Sigmoid colon (tissue), 7 donors: Measurements from ENCODE around the gene GPR4. TPM values are rescaled to one million over a fixed set of nuclear protein-coding genes. Genes with fewer than 3 reads are reported as not detected.
A peak's percentile ranks its signal among the peaks of the same experiment; 100 is the strongest.
"Not testable (repeated sequence)": the region's sequence is repeated elsewhere in the genome, so short reads cannot be mapped to it uniquely, and the experiment has no call there.

Experiments used
- DNase-seq: peaks from one replicate; pipeline ENCODE4 v3.0.0-alpha.2; 2019
- H3K27ac ChIP-seq, 4 donors: fragments of 200-600 bp; sonication (generic); one replicate each; pipeline ENCODE4 v1.5.1; 2016 to 2019; ENCODE audit warnings: mild to moderate bottlenecking in 1 of 4
- H3K27me3 ChIP-seq, 3 donors: fragments of 200-600 bp; sonication (generic); one replicate each; pipeline ENCODE4 v1.5.1; 2019; ENCODE audit warnings: mild to moderate bottlenecking in 1 of 3
- H3K36me3 ChIP-seq, 4 donors: fragments of 200-600 bp; sonication (generic); one replicate each; pipeline ENCODE4 v1.5.1; 2016 to 2019
- H3K4me1 ChIP-seq, 4 donors: fragments of 200-600 bp; sonication (generic); one replicate each; pipeline ENCODE4 v1.5.1; 2017 to 2019
- H3K4me3 ChIP-seq, 4 donors: fragments of 200-600 bp; sonication (generic); one replicate each; pipeline ENCODE4 v1.5.1; 2017 to 2019; ENCODE audit warnings: mild to moderate bottlenecking in 2 of 4, moderate library complexity in 1 of 4
- H3K9me3 ChIP-seq, 4 donors: fragments of 200-600 bp in 3 of 4; sonication (generic) in 3 of 4; one replicate each; pipeline versions ENCODE4 v1.5.1 to v1.6.1; 2013 to 2019
- CTCF ChIP-seq, 4 experiments: fragments of 450-650 bp in 3 of 4; fragments of 200-600 bp in 1 of 4; IDR thresholded peaks; one replicate each; pipeline ENCODE4 v1.5.1; 2016 to 2019; ENCODE audit warnings: antibody characterized with exemption in 4 of 4, mild to moderate bottlenecking in 3 of 4, moderate library complexity in 2 of 4
- EP300 ChIP-seq, 4 donors: sonication (generic); formaldehyde crosslinking; IDR thresholded peaks; one replicate each; pipeline ENCODE4 v1.6.1; 2017; ENCODE audit warnings: antibody characterized with exemption in 4 of 4
- POLR2A ChIP-seq, 2 donors: fragments of 450-650 bp; IDR thresholded peaks; one replicate each; pipeline ENCODE4 v1.6.1; 2016; ENCODE audit warnings: antibody characterized with exemption in 2 of 2, mild to moderate bottlenecking in 2 of 2, moderate library complexity in 2 of 2
- POLR2AphosphoS5 ChIP-seq, 4 donors: sonication (generic); formaldehyde crosslinking; IDR thresholded peaks; one replicate each; pipeline ENCODE4 v1.6.1; 2017; ENCODE audit warnings: antibody characterized with exemption in 4 of 4
- WGBS, 2 donors: extraction: QIAGEN DNeasy Blood & Tissue Kit; methylation state at CpG; one replicate each; pipeline ENCODE4 v1.1.7; 2013; 5-methylcytosine and 5-hydroxymethylcytosine counted together
- intact Hi-C: fragments of 100-400 bp; cut with DNase I; formaldehyde crosslinking; loops from one replicate; pipeline ENCODE4 v1.15.1; 2023
- polyA plus RNA-seq, 3 donors: library from polyadenylated mRNA; stranded (reverse); fragments of 200-250 nt; gene quantifications; one replicate each; pipeline ENCODE4 v1.2.3, GENCODE V29; 2013
- total RNA-seq, 4 donors: library from RNA; depleted of rRNA; stranded (reverse); fragments of >200 nt; gene quantifications; one replicate each; pipeline ENCODE4 v1.1.0, GENCODE V29; 2016
- donor health status: healthy with polysubstance abuse.
- donor health status: Bipolar disorder and iron deficiency.
- donor health status: healthy.

Gene GPR4
- total and polyA plus RNA-seq, 7 donors, result 0.46 to 1.9 (median 0.99) TPM

- no peaks in the 10 kb centered on the region for H3K27me3 ChIP-seq
- no peak for DNase-seq
- peaks cover 0 to 42% (median 11%) of the 10 kb centered on the region in 4 donors for H3K36me3 ChIP-seq
- H3K4me3 ChIP-seq, result no peak overlapping the region
- WGBS, 2 donors, result 95% methylated on average over 17 of the region's 17 CpGs
- H3K4me1 ChIP-seq, result peaks cover 0 to 2% (median under 1%) of the 10 kb centered on the region in 4 donors
- no peaks in the 10 kb centered on the region for H3K9me3 ChIP-seq
- intact Hi-C loops, result no loop called here
- H3K27ac ChIP-seq, result no peak overlapping the region
- TF ChIP-seq CTCF (IDR thresholded peaks at IDR 0.05) (no peak), POLR2A (IDR thresholded peaks at IDR 0.05) (no peak), EP300 (IDR thresholded peaks at IDR 0.05) (no peak)
Measured at GRCh38 chr19:45621389-45621788, 19.4 kb upstream of the GPR4 start.

- DNase-seq, result no peak
- TF ChIP-seq EP300 (IDR thresholded peaks at IDR 0.05), result no peak
- no peak for TF ChIP-seq POLR2AphosphoS5 (IDR thresholded peaks at IDR 0.05)
- no peak for TF ChIP-seq CTCF (IDR thresholded peaks at IDR 0.05)
- TF ChIP-seq POLR2A (IDR thresholded peaks at IDR 0.05), result no peak
- intact Hi-C loops, result no loop called here
- Histone ChIP-seq H3K4me1 (peaks cover 0 to 9% (median 5%) of the 10 kb centered on the region in 4 donors), H3K27me3 (no peaks in the 10 kb centered on the region), H3K4me3 (no peak overlapping the region), H3K9me3 (no peaks in the 10 kb centered on the region), H3K27ac (no peak overlapping the region), H3K36me3 (peaks cover 0 to 53% (median 7%) of the 10 kb centered on the region in 4 donors)
- WGBS, 2 donors, result 92 to 97% methylated on average over 10 of the region's 10 CpGs
Measured at GRCh38 chr19:45616704-45617017, 14.6 kb upstream of the GPR4 start.

GRCh38 chr19:45615795-45616703 is 14.0 kb upstream of the GPR4 start:
- H3K4me1 ChIP-seq, result peaks cover 0 to 9% (median 5%) of the 10 kb centered on the region in 4 donors
- intact Hi-C loops, result no loop called here
- DNase-seq, result peak; percentile 86
- TF ChIP-seq POLR2A (IDR thresholded peaks at IDR 0.05) (no peak), EP300 (IDR thresholded peaks at IDR 0.05) (no peak)
- no peaks in the 10 kb centered on the region for H3K9me3 ChIP-seq
- WGBS, 2 donors, result 46 to 63% methylated on average over 37 of the region's 37 CpGs
- H3K4me3 ChIP-seq, result no peak overlapping the region
- H3K27ac ChIP-seq, result peak overlapping the region in 3 of 4 donors; percentile 23 to 47 (median 25)
- H3K27me3 ChIP-seq, result no peaks in the 10 kb centered on the region
- H3K36me3 ChIP-seq, result peaks cover 0 to 54% (median 7%) of the 10 kb centered on the region in 4 donors

- H3K4me1 ChIP-seq, H3K4me3 ChIP-seq, H3K27me3 ChIP-seq, intact Hi-C loops, DNase-seq, H3K9me3 ChIP-seq: not testable (repeated sequence)
- WGBS, 2 donors, result 74 to 91% methylated on average over 9 of the region's 9 CpGs
- Histone ChIP-seq H3K36me3 (peaks cover 0 to 55% (median 3%) of the 10 kb centered on the region in 4 donors), H3K27ac (peak overlapping the region in 2 of 4 donors; percentile 29 to 52)
Measured at GRCh38 chr19:45615056-45615455, 13.0 kb upstream of the GPR4 start.

- no peaks in the 10 kb centered on the region for H3K27me3 ChIP-seq
- peak in 2 of 4 donors; percentile 26 to 39 for TF ChIP-seq POLR2AphosphoS5 (IDR thresholded peaks at IDR 0.05)
- no peak for TF ChIP-seq POLR2A (IDR thresholded peaks at IDR 0.05)
- TF ChIP-seq CTCF (IDR thresholded peaks at IDR 0.05), result no peak
- H3K9me3 ChIP-seq, result no peaks in the 10 kb centered on the region
- H3K4me3 ChIP-seq, result no peak overlapping the region
- intact Hi-C loops, result no loop called here
- no peak for DNase-seq
- 23 to 65% methylated on average over 10 of the region's 10 CpGs for WGBS, 2 donors
- H3K27ac ChIP-seq, result peak overlapping the region in 3 of 4 donors; percentile 29 to 52 (median 38)
- peaks cover 0 to 9% (median 5%) of the 10 kb centered on the region in 4 donors for H3K4me1 ChIP-seq
- H3K36me3 ChIP-seq, result peaks cover 0 to 48% (median 2%) of the 10 kb centered on the region in 4 donors
Measured at GRCh38 chr19:45613926-45614725, 12.1 kb upstream of the GPR4 start.
